IMR-90 (cell line): ENCODE measurements around the gene NR1I3. TPM values are rescaled to one million over a fixed set of nuclear protein-coding genes. Genes with fewer than 3 reads are reported as not detected.

ENCODE experiments used
- ATAC-seq: fragments of 200-7000 bp; cut with Tn5 transposase; 2 replicates; pipeline ENCODE4 v1.9.1; 2020; ENCODE audit warnings: low read depth, mild to moderate bottlenecking, moderate library complexity
- BruUV-seq: library from RNA; stranded (reverse); fragments of 400-500 nt; replicated peaks from 2 replicates; lab custom pipeline; 2021; lab: Mats Ljungman, UMichigan
- CTCF ChIA-PET: fragments of 300-600 bp; formaldehyde crosslinking; extraction: SDS; loops from one replicate; lab custom pipeline; 2021; ENCODE audit warnings: antibody characterized with exemption; lab: Yijun Ruan, JAX
- POLR2A ChIA-PET: fragments of 300-600 bp; sonication (Branson Sonifier 250); formaldehyde crosslinking; loops from one replicate; lab custom pipeline; 2022; ENCODE audit warnings: antibody characterized with exemption; ENCODE audit not compliant: unreplicated experiment; lab: Charles Lee
- DNase-seq: peaks from one replicate; pipeline ENCODE4 v3.0.0; 2013
- H2AFZ ChIP-seq: replicated peaks from 2 replicates; pipeline ENCODE3; 2013; ENCODE audit warnings: low read length, mild to moderate bottlenecking; ENCODE audit not compliant: poor library complexity
- H2AK5ac ChIP-seq: 2 replicates; pipeline ENCODE4 v1.6.1; 2013; ENCODE audit warnings: low read depth, low read length, inconsistent platforms
- H2AK9ac ChIP-seq: replicated peaks from 2 replicates; pipeline ENCODE3; 2013; ENCODE audit warnings: mild to moderate bottlenecking, low read depth, low read length, moderate library complexity; ENCODE audit not compliant: poor library complexity
- H2BK120ac ChIP-seq: 2 replicates; pipeline ENCODE4 v1.6.1; 2013; ENCODE audit warnings: low read depth, low read length, inconsistent platforms
- H2BK15ac ChIP-seq: 3 replicates; pipeline ENCODE4 v1.6.1; 2013; ENCODE audit warnings: low read depth, low read length, inconsistent platforms
- H2BK20ac ChIP-seq: 2 replicates; pipeline ENCODE4 v1.6.1; 2013; ENCODE audit warnings: low read depth, mild to moderate bottlenecking, inconsistent platforms, low read length, moderate library complexity
- H2BK5ac ChIP-seq: 2 replicates; pipeline ENCODE4 v1.6.1; 2013; ENCODE audit warnings: mild to moderate bottlenecking, low read depth, low read length, inconsistent platforms; ENCODE audit not compliant: poor library complexity, severe bottlenecking
- H3K14ac ChIP-seq: replicated peaks from 2 replicates; pipeline ENCODE4 v1.6.1; 2013; ENCODE audit warnings: low read depth, low read length, inconsistent platforms
- H3K18ac ChIP-seq: 2 replicates; pipeline ENCODE4 v1.6.1; 2013; ENCODE audit warnings: low read depth, low read length, control low read depth
- H3K23ac ChIP-seq: 2 replicates; pipeline ENCODE4 v1.6.1; 2013; ENCODE audit warnings: low read depth, low read length, inconsistent platforms
- H3K27ac ChIP-seq: 2 replicates; pipeline ENCODE4 v1.5.1; 2013; ENCODE audit warnings: mild to moderate bottlenecking, control low read depth, low read length; ENCODE audit not compliant: insufficient read depth
- H3K27me3 ChIP-seq: 2 replicates; pipeline ENCODE4 v1.6.1; 2013; ENCODE audit warnings: low read length; ENCODE audit not compliant: control insufficient read depth, insufficient read depth
- H3K36me3 ChIP-seq: 2 replicates; pipeline ENCODE4 v1.6.1; 2013; ENCODE audit warnings: low read length, mixed read lengths; ENCODE audit not compliant: control insufficient read depth, insufficient read depth
- H3K4ac ChIP-seq: 2 replicates; pipeline ENCODE4 v1.6.1; 2013; ENCODE audit warnings: low read depth, low read length, inconsistent platforms
- H3K4me1 ChIP-seq: 2 replicates; pipeline ENCODE4 v1.6.1; 2013; ENCODE audit warnings: low read length, mixed read lengths; ENCODE audit not compliant: control insufficient read depth, insufficient read depth
- H3K4me2 ChIP-seq: 2 replicates; pipeline ENCODE4 v1.6.1; 2013; ENCODE audit warnings: low read depth, mild to moderate bottlenecking, control low read depth, low read length, moderate library complexity
- H3K4me3 ChIP-seq: 2 replicates; pipeline ENCODE4 v1.5.1; 2013; ENCODE audit warnings: low read depth, mild to moderate bottlenecking, control low read depth, low read length, moderate library complexity; ENCODE audit not compliant: insufficient read depth
- H3K56ac ChIP-seq: 2 replicates; pipeline ENCODE4 v1.6.1; 2013; ENCODE audit warnings: low read length, inconsistent platforms; ENCODE audit not compliant: insufficient read depth; ENCODE audit errors: extremely low read depth
- H3K79me1 ChIP-seq, 2 experiments: 2 replicates each; pipeline ENCODE4 v1.6.1; 2013; ENCODE audit warnings: low read length in 2 of 2, inconsistent platforms in 1 of 2, low read depth in 1 of 2
- H3K9ac ChIP-seq: 2 replicates; pipeline ENCODE4 v1.6.1; 2013; ENCODE audit warnings: low read depth, low read length, control low read depth
- H3K9me1 ChIP-seq: 2 replicates; pipeline ENCODE4 v1.6.1; 2013; ENCODE audit warnings: low read length, inconsistent platforms; ENCODE audit not compliant: insufficient read depth
- H3K9me3 ChIP-seq: 2 replicates; pipeline ENCODE4 v1.6.1; 2013; ENCODE audit warnings: low read length; ENCODE audit not compliant: control insufficient read depth, insufficient read depth
- H4K20me1 ChIP-seq: 2 replicates; pipeline ENCODE4 v1.6.1; 2013; ENCODE audit warnings: low read length, inconsistent platforms; ENCODE audit not compliant: insufficient read depth
- H4K5ac ChIP-seq: 2 replicates; pipeline ENCODE4 v1.6.1; 2013; ENCODE audit warnings: mild to moderate bottlenecking, low read depth, low read length, control low read depth
- H4K8ac ChIP-seq, 2 experiments: 2 replicates each; pipeline ENCODE4 v1.6.1; 2013; ENCODE audit warnings: low read depth in 2 of 2, low read length in 2 of 2, control low read depth in 1 of 2, inconsistent platforms in 1 of 2
- H4K91ac ChIP-seq: 2 replicates; pipeline ENCODE4 v1.6.1; 2013; ENCODE audit warnings: low read depth, low read length, inconsistent platforms; ENCODE audit not compliant: insufficient read depth
- BHLHE40 ChIP-seq: fragments of 150-350 bp; IDR thresholded peaks from 2 replicates; pipeline ENCODE4 v1.6.1; 2016; ENCODE audit warnings: mild to moderate bottlenecking, low read depth, low read length
- CEBPB ChIP-seq: IDR thresholded peaks from 2 replicates; pipeline ENCODE4 v1.6.1; 2012; ENCODE audit warnings: low read depth, low read length, improper control_type of control experiment
- CHD1 ChIP-seq: IDR thresholded peaks from 2 replicates; pipeline ENCODE4 v1.6.1; 2012; ENCODE audit warnings: low read depth, low read length, improper control_type of control experiment
- CTCF ChIP-seq: conservative IDR thresholded peaks from 2 replicates; pipeline ENCODE4 v1.5.1; 2012; ENCODE audit warnings: mild to moderate bottlenecking, low read depth, low read length, improper control_type of control experiment
- ELK1 ChIP-seq: fragments of 150-350 bp; IDR thresholded peaks from 2 replicates; pipeline ENCODE4 v1.6.1; 2016; ENCODE audit warnings: low read depth, mild to moderate bottlenecking, low read length, moderate library complexity, borderline replicate concordance
- FOS ChIP-seq: fragments of 150-350 bp; IDR thresholded peaks from 2 replicates; pipeline ENCODE4 v1.6.1; 2016; ENCODE audit warnings: low read depth, low read length
- MAFK ChIP-seq: IDR thresholded peaks from 2 replicates; pipeline ENCODE4 v1.6.1; 2012; ENCODE audit warnings: low read depth, low read length, improper control_type of control experiment
- MAZ ChIP-seq: IDR thresholded peaks from 2 replicates; pipeline ENCODE4 v1.6.1; 2012; ENCODE audit warnings: low read depth, mild to moderate bottlenecking, low read length, improper control_type of control experiment, moderate library complexity, borderline replicate concordance
- MXI1 ChIP-seq: IDR thresholded peaks from 2 replicates; pipeline ENCODE4 v1.6.1; 2012; ENCODE audit warnings: low read depth, mild to moderate bottlenecking, low read length, moderate library complexity, borderline replicate concordance
- NFE2L2 ChIP-seq: fragments of 150-350 bp; IDR thresholded peaks from 2 replicates; pipeline ENCODE4 v1.6.1; 2016; ENCODE audit warnings: low read depth, mild to moderate bottlenecking, low read length
- POLR2A ChIP-seq: IDR thresholded peaks from 2 replicates; pipeline ENCODE4 v1.6.1; 2012; ENCODE audit warnings: mild to moderate bottlenecking, low read depth, low read length
- RAD21 ChIP-seq: IDR thresholded peaks from 2 replicates; pipeline ENCODE4 v1.6.1; 2012; ENCODE audit warnings: low read length, improper control_type of control experiment
- RCOR1 ChIP-seq: IDR thresholded peaks from 2 replicates; pipeline ENCODE4 v1.6.1; 2012; ENCODE audit warnings: mild to moderate bottlenecking, low read length, improper control_type of control experiment; ENCODE audit not compliant: insufficient replicate concordance
- RFX5 ChIP-seq: IDR thresholded peaks from 2 replicates; pipeline ENCODE4 v1.8.0; 2012; ENCODE audit warnings: low read depth, mild to moderate bottlenecking, low read length, moderate library complexity
- SMC3 ChIP-seq: fragments of 150-350 bp; IDR thresholded peaks from 2 replicates; pipeline ENCODE4 v1.6.1; 2016; ENCODE audit warnings: low read depth, mild to moderate bottlenecking, antibody characterized with exemption, low read length, moderate library complexity
- USF2 ChIP-seq: fragments of 150-350 bp; IDR thresholded peaks from 2 replicates; pipeline ENCODE4 v1.6.1; 2017; ENCODE audit warnings: mild to moderate bottlenecking, antibody characterized with exemption, low read length, low read depth
- WGBS, 2 experiments: methylation state at CpG; one replicate each; pipeline versions ENCODE4 v1.1.5 to v1.1.7; 2013; ENCODE audit warnings: missing lambda C conversion rate in 2 of 2; ENCODE audit not compliant: insufficient read length in 1 of 2; ENCODE audit errors: extremely low coverage in 2 of 2; 5-methylcytosine and 5-hydroxymethylcytosine counted together
- dilution Hi-C: fragments of 300-500 bp; cut with HindIII; formaldehyde crosslinking; loops from one replicate; pipeline ENCODE4 v1.14.3; 2018; ENCODE audit warnings: low sequenced_read_pairs; ENCODE audit not compliant: unreplicated experiment
- in situ Hi-C: fragments of 300-500 bp; cut with MboI; formaldehyde crosslinking; loops from 3 replicates; pipeline ENCODE4 v1.14.3; 2019; ENCODE audit warnings: low sequenced_read_pairs, inconsistent platforms, mixed read lengths
- intact Hi-C: fragments of 100-400 bp; cut with micrococcal nuclease; formaldehyde crosslinking; loops from 2 replicates; pipeline ENCODE4 v1.10.0; 2022
- polyA plus RNA-seq, 3 experiments: library from polyadenylated mRNA; depleted of rRNA; stranded (reverse); fragments of >200 nt; gene quantifications; 2 replicates each; pipeline ENCODE4 v1.2.3, GENCODE V29; 2012; ENCODE audit warnings: low replicate concordance in 1 of 3
- total RNA-seq: library from RNA; depleted of rRNA; stranded (reverse); fragments of >200 nt; gene quantifications from 2 replicates; pipeline ENCODE4 v1.2.3, GENCODE V29; 2012

Gene NR1I3
- total and polyA plus RNA-seq, 2 of the 4 experiments (the other 2 are of a cell fraction): not detected

GRCh38 chr1:161285521-161285920 is 47.5 kb upstream of the NR1I3 start:
- no peak for ATAC-seq
- WGBS, 2 experiments: 0% methylated on average over 1 of the region's 5 CpGs; no CpG with 5 or more reads in 1 of the 2 experiments
- no peaks in the 10 kb centered on the region for H3K4me1 ChIP-seq
- H3K36me3 ChIP-seq: no peaks in the 10 kb centered on the region
- H4K20me1 ChIP-seq: no peaks in the 10 kb centered on the region
- H3K27me3 ChIP-seq: peaks cover 19% of the 10 kb centered on the region
- H3K9me3 ChIP-seq: no peaks in the 10 kb centered on the region
- no peak overlapping the region for H2AFZ ChIP-seq
- no peak overlapping the region for H3K14ac ChIP-seq
- dilution Hi-C loops: no loop called here
- no peak overlapping the region for H2AK5ac ChIP-seq
- ChIA-PET CTCF (interaction anchor here (0.6 kb wide), 2 partner anchors 11 to 455 kb away, joined by 3 to 7 read pairs; no protein-coding TSS in a partner anchor), POLR2A (no interaction called here)
- H4K5ac ChIP-seq: no peak overlapping the region
- H3K27ac ChIP-seq: no peak overlapping the region
- H2BK5ac ChIP-seq: no peak overlapping the region
- no peak overlapping the region for H4K91ac ChIP-seq
- DNase-seq: no peak
- no peak overlapping the region for H3K4me3 ChIP-seq
- no peak overlapping the region for H3K4me2 ChIP-seq
- H4K8ac ChIP-seq: no peak overlapping the region
- no peak overlapping the region for H2AK9ac ChIP-seq
- no peaks in the 10 kb centered on the region for H3K79me1 ChIP-seq
- no TSS peak for BruUV-seq
- TF ChIP-seq RCOR1 (no peak), RFX5 (no peak), ELK1 (no peak), CEBPB (no peak), RAD21 (no peak), NFE2L2 (no peak), MAZ (no peak), USF2 (no peak), MAFK (no peak), CHD1 (no peak), FOS (no peak), SMC3 (no peak), BHLHE40 (no peak), POLR2A (no peak), MXI1 (no peak), CTCF (no peak)
- H3K4ac ChIP-seq: no peak overlapping the region
- H2BK15ac ChIP-seq: no peak overlapping the region
- H3K56ac ChIP-seq: no peak overlapping the region; the same call in 1 of the 2 replicates
- H3K9ac ChIP-seq: no peak overlapping the region
- H3K23ac ChIP-seq: no peak overlapping the region
- no peak overlapping the region for H2BK120ac ChIP-seq
- in situ Hi-C loops: no loop called here
- no peak overlapping the region for H3K18ac ChIP-seq
- H2BK20ac ChIP-seq: no peak overlapping the region
- intact Hi-C loops: no loop called here
- no peaks in the 10 kb centered on the region for H3K9me1 ChIP-seq
